ENCODE measurements around the gene KLHL2. TPM values are rescaled to one million over a fixed set of nuclear protein-coding genes. Genes with fewer than 3 reads are reported as not detected.

Gene KLHL2
- total and polyA plus RNA-seq, 9 of the 15 experiments (the other 6 are each of a cell fraction or from before 2014, with no cell fraction given), result 2.5 to 11.3 (median 6.1) TPM

GRCh38 chr4:165164257-165164656 lies 43.1 kb upstream of the KLHL2 start (continued):
- no peak for TF ChIP-seq ZNF324 (CRISPR knock-in tag; IDR thresholded peaks at IDR 0.05)
- no peak for TF ChIP-seq FOXA1 (IDR thresholded peaks at IDR 0.05; ENCODE audit: borderline replicate concordance)
- no peak for TF ChIP-seq L3MBTL2 (IDR thresholded peaks at IDR 0.05)
- TF ChIP-seq ZBTB7A (IDR thresholded peaks at IDR 0.05; ENCODE audit: borderline replicate concordance, control insufficient read depth, low read depth, low read length), result no peak
- TF ChIP-seq ZNF165 (CRISPR knock-in tag; IDR thresholded peaks at IDR 0.05; ENCODE audit: borderline replicate concordance), result no peak
- TF ChIP-seq, protein P1, sequence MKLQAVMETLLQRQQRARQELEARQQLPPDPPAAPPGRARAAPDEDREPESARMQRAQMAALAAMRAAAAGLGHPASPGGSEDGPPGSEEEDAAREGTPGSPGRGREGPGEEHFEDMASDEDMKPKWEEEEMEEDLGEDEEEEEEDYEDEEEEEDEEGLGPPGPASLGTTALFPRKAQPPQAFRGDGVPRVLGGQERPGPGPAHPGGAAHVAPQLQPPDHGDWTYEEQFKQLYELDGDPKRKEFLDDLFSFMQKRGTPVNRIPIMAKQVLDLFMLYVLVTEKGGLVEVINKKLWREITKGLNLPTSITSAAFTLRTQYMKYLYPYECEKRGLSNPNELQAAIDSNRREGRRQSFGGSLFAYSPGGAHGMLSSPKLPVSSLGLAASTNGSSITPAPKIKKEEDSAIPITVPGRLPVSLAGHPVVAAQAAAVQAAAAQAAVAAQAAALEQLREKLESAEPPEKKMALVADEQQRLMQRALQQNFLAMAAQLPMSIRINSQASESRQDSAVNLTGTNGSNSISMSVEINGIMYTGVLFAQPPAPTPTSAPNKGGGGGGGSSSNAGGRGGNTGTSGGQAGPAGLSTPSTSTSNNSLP (IDR thresholded peaks at IDR 0.05; ENCODE audit: borderline replicate concordance, low read depth, low read length), result no peak
- no peak for TF ChIP-seq ERF (CRISPR knock-in tag; IDR thresholded peaks at IDR 0.05)
- TF ChIP-seq, protein P2, sequence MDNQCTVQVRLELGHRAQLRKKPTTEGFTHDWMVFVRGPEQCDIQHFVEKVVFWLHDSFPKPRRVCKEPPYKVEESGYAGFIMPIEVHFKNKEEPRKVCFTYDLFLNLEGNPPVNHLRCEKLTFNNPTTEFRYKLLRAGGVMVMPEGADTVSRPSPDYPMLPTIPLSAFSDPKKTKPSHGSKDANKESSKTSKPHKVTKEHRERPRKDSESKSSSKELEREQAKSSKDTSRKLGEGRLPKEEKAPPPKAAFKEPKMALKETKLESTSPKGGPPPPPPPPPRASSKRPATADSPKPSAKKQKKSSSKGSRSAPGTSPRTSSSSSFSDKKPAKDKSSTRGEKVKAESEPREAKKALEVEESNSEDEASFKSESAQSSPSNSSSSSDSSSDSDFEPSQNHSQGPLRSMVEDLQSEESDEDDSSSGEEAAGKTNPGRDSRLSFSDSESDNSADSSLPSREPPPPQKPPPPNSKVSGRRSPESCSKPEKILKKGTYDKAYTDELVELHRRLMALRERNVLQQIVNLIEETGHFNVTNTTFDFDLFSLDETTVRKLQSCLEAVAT (IDR thresholded peaks at IDR 0.05), result no peak
- TF ChIP-seq GABPB2 (CRISPR knock-in tag; conservative IDR thresholded peaks at IDR 0.05), result no peak
- TF ChIP-seq, protein P3, sequence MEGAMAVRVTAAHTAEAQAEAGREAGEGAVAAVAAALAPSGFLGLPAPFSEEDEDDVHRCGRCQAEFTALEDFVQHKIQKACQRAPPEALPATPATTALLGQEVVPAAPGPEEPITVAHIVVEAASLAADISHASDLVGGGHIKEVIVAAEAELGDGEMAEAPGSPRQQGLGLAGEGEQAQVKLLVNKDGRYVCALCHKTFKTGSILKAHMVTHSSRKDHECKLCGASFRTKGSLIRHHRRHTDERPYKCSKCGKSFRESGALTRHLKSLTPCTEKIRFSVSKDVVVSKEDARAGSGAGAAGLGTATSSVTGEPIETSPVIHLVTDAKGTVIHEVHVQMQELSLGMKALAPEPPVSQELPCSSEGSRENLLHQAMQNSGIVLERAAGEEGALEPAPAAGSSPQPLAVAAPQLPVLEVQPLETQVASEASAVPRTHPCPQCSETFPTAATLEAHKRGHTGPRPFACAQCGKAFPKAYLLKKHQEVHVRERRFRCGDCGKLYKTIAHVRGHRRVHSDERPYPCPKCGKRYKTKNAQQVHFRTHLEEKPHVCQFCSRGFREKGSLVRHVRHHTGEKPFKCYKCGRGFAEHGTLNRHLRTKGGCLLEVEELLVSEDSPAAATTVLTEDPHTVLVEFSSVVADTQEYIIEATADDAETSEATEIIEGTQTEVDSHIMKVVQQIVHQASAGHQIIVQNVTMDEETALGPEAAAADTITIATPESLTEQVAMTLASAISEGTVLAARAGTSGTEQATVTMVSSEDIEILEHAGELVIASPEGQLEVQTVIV (CRISPR knock-in tag; IDR thresholded peaks at IDR 0.05; ENCODE audit: borderline replicate concordance), result no peak
- no peak for TF ChIP-seq TGIF2 (CRISPR knock-in tag; IDR thresholded peaks at IDR 0.05)
- TF ChIP-seq TAL1 (IDR thresholded peaks at IDR 0.05), result no peak
